NCI-H2029 (cell line): ENCODE results near the gene PGAM2.

Source experiments
- DNase-seq: peaks from one replicate; lab custom pipeline; 2025; lab: John Stamatoyannopoulos, UW

Gene PGAM2

DNA sequence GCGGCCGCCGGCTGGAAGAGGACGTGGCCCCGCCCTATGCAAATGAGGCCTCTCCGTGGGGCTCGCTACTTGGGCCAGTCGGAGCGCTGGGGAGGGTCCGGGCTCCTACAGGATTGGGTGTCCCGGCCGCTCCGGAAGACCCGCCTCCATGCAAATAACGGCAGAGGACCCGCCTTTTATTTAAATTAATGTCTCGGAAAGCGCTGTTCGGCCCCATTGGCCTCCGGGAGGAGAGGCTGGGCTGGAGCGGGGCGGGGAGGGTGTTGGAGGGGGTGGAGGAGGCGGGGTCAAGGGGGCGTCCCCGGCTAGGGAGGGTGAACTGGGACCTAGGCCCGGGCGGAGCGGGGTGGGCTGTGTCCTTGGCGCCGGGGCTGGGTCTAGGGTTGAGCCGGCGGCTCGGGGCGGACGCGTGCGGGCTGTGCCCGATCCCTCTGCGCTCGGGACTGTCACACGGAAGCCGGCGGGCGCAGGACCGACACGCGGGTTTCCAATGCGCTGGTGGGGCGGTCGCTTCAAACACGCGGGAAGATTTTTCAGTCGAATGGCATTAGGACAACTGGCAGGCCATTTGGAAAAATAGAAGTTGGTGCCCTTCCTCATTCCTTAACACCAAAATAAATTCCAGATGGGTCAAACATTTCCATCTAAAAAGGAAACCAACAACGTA is 17.3 kb upstream of the PGAM2 start:
- peak; percentile 98 for DNase-seq

DNA sequence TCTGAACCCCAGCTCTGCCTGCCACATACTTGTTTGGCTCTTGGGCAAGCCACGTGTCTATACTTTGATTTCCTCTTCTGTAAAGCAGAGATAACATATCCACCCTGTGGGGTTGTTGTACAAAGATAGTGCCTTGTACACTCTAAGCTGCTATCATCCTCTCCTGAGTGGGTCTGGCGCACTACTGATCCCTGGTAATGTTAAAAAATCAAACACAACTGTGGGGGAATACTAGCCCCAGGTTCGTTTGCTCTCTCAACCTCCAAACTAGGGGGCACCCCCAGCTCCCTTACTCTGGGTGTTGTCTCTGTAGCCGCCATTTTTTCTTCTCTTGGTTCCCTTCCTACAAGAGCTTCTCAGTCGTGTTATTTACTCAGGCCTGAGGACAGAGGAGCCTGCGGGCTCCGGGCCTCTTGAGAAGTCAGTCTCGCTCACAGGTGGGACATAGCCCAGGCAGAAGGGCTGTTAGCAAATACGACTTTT is 15.9 kb upstream of the PGAM2 start:
- no peak for DNase-seq

DNA sequence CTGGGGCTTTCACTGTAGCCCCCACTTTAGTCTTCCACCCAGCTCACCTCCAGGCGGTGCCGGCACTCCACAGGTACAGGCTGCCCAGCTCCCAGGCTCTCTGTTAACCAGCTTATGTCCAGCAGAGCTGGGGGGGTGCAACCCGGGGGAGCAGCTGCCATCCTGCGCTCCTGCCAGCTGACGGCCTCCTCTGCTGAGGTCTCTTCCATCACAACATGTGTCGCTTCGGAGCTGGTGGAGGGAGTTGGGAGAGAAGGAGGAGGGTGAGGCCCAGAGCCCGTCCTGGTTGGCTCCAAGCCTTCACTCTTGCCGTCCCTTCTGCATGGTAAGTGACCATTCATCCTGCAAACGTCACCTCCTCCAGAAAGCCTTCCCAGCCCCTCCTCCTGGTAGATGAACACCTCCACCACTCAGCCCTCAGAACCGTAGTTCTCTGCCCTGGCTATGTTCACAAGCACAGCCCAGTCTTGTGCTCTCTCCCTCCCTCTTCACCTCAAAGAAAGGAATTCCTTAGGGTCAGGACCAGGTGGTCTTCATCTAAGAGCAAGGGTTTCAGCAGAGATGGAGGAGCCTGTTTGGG is 15.4 kb upstream of the PGAM2 start:
- no peak for DNase-seq

DNA sequence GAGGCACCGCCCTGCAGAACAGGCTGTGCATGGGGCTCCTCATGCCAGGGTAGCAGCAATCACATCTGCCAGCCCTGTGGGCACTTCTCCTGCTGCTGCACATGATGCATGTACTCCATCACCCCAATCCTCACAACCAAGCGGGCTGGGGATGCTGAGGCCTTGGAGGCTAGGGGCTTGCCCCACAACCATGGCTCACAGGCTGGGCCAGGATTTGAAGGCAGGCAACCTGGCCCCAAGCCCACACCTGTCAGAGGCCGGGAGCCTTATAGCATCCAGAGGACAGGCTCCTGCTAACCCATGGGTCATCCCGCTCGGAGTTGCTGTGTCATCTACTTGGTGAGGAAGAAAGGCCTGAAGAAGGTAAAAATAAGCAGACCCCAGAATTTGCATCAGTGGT is 14.8 kb upstream of the PGAM2 start:
- DNase-seq: no peak

DNA sequence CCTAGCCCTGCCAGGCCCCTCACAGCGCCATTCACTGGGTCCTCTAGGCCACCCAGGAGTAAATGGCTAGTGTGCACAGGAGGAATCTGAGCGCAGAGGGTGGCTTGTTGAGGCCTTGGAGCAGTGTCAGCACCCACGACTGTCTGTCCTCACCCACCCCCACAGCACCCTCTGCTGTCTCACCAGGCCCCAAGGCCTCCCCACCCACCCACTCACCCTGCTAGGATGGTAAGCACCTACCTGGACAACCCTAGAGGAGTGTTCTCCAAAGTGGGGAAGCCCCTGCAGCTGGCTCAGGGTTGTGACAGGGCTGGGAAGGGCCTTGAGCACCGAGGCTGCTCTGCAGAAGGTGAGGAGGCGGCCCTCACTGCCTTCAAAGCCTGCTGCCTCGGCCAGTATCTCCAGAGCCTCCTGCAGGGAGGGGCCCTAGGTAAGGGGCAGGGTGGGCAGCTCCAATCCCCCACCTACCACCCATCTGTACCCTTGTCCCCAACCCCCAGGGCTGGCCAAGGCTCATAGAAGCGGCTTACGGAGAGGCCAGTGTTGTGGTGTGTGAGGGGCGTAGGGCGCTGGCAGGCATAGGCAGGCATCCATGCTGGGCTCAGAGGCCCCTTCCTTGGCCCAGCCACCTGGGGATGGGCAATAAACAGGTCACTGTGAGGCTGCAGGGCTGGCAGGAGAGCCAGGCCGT is 14.1 kb upstream of the PGAM2 start:
- no peak for DNase-seq

DNA sequence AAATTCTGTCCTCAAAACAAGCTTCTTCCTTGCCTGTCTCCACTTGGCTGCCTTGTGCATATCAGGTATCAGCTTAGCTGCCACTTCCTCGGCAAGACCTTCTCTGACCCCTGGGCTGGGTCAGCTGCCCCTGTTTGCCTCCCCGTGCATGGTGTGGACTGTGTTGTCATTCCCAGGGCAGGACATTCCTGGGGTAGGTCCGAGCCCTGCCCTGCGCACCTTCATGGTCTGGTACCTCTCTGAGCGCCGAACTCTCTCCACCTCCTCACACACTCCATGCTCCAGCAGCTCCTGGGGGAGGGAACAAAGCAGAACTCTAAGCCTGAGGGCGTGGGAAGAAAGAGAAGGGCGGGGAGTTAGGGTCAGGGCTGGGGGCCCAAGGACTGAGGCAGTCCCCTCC is 13.2 kb upstream of the PGAM2 start:
- DNase-seq: no peak

DNA sequence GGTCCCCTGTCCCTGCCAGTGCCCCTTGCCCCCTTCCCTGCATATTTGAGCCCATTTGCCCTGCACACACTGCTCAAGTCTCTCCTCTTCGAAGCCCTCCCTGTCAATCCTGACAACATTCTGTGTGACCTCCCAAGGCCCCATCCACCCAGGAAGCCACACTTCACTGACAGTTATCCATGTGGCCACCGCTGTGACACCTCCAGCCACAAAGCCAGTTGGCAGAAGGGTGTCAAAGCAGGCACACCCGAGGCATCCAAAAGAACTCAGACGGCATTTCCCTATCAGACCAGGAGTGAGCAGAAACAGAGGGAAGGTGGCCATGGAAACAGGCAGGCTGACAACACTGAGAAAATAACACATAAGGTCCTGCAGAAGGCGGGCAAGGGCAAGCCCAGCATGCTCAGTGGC is 12.3 kb upstream of the PGAM2 start:
- no peak for DNase-seq

DNA sequence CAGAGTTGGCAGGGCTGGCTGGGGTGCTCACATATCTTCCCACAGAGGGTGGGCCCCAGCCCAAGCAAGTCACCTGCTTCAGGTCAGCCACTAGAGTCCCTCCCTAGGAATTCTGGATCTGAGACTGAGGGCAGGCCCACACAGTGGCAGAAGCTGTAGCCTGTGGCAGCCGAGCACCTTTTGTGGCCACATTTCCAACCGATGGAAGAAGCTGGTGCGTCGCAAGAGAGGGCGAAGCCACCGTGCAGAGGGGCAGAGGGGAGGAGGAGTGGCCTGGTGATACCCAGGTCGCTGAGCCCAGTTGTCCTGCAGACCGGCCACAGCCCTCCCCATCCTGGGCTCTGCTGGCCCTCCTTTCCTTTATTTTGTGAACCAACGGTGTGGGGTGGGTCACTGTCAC is 11.7 kb upstream of the PGAM2 start:
- DNase-seq: no peak

DNA sequence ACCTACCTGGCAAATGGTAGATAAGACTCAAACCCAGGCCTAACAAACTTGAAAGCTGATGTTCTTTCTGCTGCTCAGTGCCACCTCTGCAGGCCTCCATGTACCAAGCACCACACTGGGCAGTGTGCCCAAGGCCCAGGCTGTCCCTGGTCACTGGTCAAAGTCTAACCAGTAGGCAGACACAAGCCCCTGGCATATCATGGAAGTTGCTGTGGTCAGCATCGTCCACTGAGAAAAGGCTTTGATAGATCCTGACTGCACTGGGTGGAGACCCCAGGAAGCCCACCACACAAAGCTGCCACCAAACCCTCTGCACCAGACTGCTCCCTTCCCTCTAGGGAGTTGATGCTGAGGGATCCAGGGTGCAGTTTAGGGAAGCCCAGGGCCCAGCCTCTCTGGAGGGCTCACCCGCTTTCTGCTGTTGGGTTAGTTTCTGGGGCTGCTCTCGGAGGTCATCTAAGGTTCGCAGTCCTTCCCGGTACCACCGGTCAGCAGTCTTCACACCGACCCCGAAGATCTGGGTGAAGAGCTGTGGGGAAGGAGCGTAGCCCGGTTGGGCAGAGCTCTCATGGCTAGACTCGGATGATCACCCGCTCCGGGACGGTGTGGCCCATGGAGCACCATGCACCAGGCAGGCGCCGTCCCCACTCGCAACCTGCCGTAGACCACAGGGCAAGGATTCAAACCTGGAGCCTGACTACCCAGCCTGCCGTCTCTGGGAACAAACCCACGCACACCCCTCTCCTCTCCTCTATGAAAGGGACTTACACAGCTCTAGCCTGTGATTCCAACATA is 10.9 kb upstream of the PGAM2 start:
- no peak for DNase-seq

DNA sequence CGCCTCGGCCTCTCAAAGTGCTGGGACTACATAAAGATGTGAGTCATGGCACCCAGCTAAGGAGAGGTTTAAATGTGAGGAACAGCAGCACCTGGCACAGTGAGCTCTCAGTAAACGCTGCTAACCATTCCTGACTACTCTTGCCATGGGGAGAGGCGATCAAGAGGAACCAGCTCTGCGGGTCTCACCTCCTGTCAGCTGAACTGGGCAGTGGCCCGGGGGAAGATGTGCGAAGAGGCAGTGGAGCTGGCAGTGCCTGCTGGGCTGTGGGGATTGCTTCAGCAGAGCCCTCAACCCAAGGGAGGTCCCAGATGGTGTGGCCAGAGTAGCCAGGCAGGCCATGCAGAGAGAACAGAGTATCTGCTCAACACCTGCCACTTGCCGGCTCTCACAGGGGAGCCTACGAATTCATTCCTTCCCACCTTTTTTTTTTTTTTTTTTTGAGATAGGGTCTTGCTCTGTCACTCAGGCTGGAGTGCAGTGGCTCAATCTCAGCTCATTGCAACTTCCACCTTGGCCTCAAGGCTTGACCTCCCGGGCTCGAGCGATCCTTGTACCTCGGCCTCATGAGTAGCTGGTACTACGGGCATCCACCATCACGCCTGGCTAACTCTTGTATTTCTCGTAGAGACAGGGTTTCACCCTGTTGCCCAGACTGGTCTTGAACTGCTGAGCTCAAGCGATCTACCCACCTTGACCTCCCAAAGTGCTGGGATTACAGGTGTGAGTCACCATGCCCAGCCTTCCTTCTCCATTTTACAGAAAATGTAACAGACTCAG is 10.1 kb upstream of the PGAM2 start:
- DNase-seq: no peak

DNA sequence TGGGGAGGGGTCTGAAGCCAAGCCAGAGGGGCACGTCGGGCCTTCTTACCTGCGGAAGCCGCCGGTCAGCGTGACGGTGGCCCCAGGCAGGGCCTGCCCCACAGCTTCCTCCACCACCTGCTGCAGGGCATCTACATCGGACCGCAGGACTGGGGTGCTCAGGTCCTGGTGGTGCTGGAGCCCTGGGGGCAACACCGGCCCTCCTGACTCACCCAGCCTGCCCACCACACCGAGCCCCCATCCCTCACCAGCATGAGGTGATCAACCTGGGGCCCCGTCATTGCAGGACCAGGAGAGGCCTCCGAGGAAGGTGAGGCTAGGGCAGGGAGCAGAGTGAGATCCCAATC is 9.0 kb upstream of the PGAM2 start:
- no peak for DNase-seq

DNA sequence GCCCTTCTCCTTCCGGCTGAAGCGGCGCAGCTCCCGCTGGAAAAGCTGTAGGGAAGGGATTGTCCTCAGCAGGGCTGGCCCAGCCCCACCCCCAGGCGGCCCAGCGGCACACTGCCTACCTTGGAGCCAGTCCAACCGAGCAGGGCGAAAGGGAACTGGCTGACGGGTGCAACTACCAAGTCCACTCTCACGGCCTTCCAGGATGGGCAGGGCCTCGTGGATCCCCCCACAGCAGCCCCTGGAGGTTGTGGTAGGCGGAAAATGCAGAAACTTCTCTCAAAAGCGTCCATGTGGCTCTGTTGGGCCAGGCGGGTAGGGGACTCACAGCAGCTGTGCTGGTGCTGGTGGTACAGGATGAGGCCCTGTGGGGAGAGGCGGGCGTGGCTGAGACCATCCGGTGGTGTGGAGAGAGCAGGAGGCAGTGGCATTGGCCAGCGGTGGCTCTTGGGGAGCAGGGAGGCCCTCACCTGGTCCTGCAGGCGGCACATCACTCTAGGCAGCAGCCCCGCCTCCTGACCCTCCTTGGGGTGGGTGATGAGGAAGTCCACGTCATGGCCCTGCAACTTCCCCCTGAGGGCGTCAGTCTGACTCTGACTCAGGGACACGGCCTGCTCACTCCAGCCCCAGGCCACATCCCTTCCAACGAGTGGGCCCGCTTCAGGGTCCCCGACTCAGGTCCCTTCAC is 8.4 kb upstream of the PGAM2 start:
- DNase-seq: no peak

DNA sequence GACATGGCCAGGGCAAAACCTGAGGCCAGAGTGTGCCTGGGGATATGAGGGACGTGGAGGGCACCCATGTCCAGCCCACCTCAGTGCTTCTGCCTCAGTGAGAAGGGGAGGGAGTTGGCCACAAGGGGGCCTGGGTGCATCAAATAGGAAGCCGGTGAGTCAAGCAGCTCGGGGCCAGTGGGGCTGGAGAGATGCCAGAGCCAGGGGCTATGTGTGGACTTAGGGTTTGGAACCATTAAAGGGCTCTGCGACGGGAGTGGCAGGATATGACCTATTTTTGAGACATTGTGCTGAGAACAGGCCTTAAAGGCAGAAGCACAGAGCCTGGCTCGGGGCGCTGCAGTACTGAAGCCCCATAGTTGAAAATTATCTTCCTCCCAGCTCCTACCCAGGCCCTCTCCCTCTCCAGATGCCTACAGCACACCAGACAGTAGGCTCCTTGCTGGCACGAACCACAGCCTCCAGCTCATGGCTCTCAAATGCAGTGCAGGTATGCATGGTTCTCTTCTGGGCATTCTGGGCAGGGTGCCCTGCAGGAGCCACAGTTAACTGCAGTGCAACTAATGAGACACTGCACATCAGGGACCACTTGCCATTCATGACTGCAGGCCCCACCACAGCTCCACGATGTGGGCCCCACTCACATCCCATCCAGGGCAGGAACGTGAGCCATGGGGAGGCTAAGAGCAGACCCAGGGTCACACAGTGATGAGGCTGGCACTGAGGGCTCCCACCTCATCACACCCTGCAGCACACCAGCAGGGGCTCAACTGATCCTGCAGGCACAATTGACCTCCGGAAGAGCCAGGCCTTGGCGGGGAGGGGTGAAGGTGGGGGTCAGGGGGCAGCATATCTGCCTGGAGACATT is 7.2 kb upstream of the PGAM2 start:
- DNase-seq: peak; percentile 48

DNA sequence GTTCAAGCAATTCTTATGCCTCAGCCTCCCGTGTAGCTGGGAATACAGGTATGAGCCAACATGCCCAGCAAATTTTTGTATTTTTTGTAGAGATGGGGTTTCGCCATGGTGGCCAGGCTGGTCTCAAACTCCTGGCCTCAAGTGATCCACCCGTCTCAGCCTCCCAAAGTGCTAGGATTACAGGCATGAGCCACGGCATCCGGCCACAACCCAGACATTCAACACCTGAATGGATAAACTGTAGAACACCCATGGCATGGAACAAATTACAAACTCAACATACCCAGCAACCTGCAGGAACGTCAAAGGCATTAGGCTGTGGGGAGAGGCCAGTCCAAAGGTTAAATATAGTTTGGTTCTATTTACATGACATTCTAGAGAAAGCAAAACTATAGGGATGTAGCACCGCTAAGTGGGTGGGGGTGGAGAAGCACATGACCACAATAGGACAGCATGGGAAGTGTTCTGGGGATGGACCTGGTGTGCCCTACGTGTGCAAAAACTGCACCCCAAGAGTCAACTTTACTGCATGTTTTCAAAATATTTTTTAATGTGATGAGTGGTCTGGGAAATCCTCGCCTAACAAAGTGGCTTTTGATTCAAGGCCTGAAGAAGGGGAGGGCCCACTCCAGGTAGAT is 6.5 kb upstream of the PGAM2 start:
- no peak for DNase-seq

DNA sequence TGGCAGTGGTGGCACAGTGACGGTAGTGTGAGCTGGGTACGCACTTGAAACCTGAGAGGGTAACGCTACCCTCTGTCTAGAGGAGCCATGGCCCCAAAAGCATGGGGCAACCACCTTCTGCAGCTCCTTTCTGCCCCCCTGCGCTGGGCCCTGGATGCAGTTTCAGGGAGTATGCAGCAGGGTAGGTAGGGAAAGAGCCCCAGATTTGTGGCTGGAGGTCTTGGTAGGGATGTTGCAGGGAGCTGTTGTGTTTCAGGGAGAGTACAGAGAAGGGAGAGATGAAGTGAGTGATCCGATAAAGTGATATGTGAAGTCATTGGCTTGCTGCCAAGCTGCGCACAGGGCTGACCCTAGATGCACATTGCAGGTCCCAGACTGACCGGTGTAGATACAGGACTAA is 2.7 kb upstream of the PGAM2 start:
- DNase-seq: peak; percentile 32

DNA sequence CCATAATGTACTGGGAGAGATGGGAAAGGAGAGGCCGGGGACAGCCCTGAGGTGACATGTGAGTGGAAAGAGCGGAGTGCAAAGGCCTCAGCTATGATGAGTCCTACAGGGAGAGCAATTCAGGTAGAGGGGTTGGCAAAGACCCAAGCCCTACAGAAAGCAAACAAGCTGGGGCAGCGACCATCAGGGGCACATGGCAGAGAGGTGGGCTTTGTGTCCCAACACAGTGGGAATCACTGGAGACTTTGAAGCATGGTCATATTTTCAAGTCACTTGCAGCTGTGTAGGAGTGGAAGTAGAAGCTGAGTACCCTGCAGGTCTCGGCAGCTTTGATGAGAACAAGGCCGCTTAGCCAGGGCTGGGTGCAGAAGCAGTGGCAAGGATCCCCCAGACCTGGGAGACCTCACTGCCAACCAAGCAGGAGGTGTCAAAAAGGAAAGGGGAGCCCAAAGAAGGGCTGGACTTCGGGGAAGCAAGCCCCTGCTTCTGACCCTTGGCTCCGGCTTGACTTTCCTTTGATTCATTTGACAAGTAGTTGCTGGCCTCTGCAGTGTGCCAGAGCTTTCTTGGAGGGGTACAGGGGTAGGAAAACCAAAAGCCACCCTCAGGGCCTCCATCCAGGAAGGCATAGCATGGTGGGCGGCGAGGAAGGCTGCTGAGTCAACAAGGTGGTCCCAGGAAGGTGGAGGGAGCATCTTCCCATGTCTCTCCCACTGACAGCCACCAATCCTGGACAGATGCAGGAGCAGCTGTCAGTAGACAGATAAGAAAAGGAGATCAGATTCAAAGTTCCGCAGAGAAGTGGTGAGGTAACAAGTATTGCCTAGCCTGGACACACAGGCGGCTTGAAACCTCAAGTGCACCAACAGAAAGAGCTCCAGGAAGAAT is 1.9 kb upstream of the PGAM2 start:
- DNase-seq: no peak

DNA sequence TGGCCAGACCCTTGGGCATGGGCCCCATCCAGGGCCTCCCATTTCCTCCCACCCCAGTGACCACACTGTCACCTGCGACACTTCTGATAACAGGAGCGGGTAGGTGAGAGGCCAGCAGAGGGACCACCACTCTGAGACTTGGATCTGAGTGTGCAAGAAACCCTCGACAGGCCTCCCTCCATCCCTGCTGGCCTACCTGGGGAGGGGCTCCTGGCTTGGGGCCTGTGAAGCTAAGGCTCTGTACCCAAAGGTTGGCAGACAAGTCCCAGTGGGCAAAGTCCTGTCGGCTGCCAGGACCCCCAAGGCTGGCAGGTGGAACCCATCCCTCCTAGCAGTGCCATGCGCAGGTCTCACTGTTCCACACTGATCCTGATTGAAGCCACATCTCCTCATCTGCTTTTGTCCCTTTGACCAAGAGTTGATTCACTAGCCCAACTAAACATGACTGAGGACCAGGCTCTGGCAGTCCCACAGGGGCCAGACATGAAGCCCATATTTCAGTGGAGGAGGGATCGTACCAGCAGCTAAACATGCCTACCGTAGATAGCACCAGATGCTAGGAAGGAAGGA is 1.2 kb upstream of the PGAM2 start:
- no peak for DNase-seq

DNA sequence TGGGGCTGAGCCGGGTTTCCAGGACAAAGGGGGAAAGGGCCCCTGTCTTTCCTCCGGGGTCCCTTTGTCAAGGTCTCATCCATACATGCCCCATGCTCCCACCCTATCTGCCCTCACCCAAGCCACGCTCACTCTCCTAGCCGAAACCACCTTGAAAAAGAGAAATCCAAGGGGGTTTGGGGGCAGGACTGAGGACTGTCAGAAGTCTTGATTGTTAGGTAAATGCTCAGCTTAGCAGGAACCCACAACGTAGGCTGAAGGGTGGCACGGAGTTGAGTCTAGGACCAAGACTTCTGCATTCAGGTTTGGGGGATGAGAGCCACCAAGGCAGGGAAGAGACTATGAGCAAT is 719 bp upstream of the PGAM2 start:
- DNase-seq: no peak
